Limb (tissue), 2 donors: ENCODE results near the gene NRXN3.

Experiments used
- DNase-seq, 2 donors: peaks; one replicate each; pipeline ENCODE4 v3.0.0-alpha.2; 2016; ENCODE audit errors: extremely low spot score in 2 of 2

Gene NRXN3

DNA sequence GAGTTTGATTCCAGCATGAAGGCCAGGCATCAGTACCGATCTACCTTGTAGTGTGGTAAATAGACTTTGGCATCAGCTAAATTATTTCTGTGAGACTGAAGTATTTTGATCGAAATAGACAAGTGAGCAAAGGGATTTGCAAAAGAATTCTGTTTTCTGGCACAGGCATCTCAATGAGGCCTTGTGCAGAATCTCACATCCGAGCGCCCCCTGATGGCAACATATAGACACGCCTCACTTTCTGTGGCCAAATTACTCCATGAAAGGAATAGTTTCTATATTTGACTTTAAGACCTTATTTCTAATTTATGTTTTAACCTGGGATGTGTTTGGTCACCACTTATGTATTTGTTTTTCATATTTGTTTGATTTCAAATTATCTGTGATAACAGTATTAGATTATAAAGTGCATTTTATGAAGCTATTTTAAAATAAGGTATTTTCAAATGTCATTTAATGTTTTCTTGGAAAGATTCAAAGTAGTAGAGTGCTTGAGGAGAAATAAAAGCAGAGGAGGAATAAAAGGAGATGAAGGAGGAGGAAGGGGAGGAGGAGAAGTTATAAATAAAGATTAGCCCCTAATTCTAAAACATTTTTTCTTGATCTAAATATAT is 731.9 kb downstream of the NRXN3 start:
- DNase-seq = peak; percentile 41 to 58

DNA sequence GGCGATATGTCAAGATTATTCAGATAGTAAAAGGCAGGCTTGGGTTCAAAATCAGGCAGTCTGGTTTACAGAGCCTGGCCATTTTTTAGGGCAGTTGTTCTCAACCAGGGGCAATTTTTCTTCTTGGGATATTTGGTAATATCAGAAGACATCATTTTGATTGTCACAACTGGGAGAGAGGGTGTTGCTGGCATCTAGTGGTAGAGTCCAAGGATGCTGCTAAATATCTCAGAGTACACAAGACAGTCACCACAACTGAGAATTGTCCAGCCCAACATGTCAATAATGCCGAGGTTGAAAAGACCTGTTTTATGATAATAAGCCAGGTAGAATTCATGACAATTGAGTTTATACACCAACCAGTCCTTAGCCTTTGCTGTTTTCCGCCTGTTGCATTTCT is 733.9 kb downstream of the NRXN3 start:
- DNase-seq = no peak

DNA sequence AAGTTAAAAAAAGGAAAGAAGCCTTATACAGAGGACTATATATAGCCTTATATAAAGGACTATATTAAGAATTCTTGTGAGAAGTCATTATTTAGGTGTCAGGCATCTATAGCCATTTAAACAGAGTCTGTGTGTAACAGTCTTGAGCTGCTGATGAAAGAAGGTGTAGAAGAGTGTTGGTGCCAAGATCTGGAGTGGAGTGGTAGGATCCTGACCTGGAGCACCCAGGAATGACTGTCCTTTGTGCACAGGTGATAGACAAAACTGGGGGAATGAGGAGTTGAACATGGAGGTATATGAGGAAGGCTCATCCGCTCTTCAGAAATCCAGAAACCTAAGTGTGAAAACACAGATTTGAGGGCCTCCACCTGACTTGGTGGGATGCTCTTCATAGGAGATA is 747.3 kb downstream of the NRXN3 start:
- DNase-seq = no peak

DNA sequence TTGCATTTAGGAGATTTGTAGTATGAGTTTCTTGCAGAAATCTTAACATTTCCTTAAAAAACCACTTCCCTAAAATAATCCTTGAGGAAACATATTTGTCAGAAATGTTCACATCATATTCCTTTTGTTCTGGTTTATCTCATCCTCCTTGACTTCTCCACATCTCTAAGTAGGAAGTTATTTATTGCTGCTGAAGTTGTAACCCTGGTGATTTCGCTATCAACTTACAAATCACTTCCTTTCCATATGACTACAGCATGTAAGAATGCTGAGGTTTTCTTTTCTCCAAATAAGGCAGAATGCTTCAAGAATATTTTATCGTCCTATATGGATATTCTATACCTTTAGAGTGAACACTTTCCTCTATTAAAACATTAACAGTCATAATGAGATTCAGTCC is 751.7 kb downstream of the NRXN3 start:
- DNase-seq = peak in 1 of 2 donors; percentile 32

DNA sequence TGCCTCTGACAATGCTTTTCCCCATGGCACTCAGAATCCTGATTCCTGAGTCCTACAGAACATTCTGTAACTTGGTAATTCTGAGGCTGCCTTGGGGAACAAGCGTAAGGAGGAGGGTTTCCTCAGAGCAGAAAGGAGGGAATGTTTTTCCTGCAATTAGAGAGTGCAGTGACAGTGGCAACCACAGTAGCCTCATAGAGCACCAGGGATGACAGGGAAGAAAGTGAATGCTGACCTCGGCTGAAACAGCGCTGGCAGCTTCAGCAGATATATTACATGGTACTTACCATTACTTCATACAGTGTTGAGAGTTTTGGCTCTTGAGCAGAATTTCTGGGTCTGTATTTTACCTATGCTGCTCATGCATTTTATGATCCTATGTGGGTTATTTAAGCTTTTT is 757.1 kb downstream of the NRXN3 start:
- no peak for DNase-seq

DNA sequence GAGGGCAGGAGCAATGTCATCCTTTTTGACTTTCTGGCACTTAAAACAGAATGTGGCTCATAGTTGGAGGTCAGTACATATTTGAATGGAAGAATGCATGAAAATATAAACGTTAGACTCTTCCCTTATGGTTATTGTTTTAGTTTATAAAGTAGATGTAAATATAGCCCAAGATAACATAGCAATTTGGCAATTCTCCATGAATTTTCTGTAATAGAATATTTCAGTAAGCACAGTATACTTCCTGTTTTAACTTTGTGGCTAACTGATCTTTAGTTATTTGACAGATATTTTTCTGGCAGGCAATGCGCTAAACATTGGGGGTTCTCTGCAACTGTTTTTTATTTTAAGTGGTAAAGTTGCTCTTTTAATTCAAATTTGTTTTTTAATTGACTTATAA is 763.0 kb downstream of the NRXN3 start:
- no peak for DNase-seq

DNA sequence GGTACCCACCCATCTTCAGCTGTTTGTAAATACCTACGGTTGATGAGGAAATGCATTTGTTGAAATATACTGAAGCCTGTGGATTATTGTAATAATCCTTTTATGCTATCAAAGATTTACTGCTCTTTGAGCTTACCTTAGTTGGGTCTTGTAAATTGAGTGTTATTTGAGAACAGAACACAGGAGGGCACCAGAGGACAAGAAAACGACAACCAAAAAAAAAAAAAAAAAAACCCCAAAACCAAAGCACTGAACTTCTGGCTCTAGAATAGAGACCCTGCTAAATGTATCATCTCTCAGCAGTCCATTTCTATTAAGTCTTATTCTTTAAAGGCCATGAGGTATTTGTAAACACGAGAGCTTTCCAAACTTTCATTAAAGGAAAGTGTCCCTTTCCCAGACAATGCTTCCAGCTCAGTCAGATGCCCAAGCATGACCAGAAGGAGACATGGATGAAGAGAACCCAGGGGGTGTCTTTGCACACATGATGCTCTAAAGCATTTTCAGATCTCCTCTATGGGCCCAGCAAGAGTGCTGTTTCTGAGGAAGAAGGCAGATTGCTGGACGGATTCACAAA is 763.9 kb downstream of the NRXN3 start:
- DNase-seq = peak in 1 of 2 donors; percentile 3

DNA sequence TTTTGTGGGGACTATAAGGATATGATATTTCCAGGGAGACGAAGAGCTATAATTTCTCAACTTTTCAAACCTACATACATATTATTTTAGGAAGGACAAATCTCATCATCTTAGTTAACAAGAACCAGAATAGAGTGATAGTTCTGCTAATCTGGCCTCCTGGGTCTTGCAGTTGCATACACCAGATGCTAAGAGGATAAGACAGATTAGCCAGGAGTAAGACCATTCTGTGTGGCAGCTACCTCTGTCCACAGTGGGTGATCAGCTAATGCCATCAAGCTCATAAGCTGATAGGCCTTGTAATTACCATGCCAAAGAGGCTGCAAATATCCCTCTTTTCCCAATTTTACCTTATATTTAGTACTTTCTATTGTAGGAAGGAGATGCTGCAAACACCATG is 776.8 kb downstream of the NRXN3 start:
- no peak for DNase-seq

DNA sequence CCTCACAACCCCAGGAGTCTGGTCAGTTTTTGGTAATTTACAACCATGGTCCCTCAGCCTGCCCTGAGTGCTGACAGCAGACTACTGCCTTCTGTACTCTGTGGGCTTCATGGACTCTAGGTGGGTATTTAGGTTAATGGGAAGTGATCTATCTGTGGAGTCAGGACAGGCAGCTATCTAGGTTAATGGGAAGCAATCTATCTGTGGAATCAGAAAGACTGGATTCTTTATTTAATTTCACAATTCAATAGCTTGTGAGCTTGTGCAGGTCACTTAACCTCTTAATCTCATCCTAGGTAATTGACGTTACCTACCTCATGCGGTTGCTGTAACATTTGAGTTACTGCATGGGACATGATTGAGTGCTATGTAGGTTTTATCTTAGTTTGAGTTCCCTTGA is 777.5 kb downstream of the NRXN3 start:
- DNase-seq = no peak

DNA sequence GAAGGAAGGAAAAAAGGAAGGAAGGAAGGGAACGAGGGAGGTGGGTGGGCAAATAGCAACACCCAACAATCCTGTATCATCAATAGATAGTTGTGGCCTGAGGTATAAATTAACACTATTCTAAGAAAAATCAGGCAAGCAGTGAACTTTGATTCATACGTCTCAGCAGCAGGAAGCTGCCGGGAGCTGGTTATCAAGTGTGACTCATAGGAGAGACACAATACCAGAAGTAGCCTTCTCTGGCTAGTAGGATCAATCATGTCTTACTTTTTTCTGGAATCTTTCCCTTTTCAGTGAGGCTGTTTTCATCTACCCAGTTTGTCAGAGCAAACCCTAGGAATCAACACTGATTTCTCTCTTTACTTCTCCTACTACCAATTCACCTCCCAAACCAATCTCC is 780.5 kb downstream of the NRXN3 start:
- DNase-seq = no peak

DNA sequence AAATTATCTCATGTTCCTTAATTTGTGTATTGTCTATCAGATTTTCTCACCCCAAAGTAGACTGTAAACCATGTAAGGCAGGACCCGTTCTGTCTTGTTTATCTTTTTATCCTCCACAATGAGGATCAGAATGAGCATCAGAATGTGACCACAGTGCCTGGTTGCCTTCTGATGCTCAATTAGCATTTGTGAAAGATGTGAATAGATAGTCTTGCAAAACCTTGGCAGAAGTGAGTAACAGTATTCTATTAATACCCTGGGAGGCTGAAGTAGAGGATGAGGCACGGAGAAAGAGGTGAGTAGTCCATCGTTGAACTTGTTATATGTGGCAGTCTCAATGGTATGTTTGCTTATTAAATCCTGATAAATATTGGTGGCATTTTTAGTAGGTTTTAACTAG is 781.4 kb downstream of the NRXN3 start:
- DNase-seq = no peak

DNA sequence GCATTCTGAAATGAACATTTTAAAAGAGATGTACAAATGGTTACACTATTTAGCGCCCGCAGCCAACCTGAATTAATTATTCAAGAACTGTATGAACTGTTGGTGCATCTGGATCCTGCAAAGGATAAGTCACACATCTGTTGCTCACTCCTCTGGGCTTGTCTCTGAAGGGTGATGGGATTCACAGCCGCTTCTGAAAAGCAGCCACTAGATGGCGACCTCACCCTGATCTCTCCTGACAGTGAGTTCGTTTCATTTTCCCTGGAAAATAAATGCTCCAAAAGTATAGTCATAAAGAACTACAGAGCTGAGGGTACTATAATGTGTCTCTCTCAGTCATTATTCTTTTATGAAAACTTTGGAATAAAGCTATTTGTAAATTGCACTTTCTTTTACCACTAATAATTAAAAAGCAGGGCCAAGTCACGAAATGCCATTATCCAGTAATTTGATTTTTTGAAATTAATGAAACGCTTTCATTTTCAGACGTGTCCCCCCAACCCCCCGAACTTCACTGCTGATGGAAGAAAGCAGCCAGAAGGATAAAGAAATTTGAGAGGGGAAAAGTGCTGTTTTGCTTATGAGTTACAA is 789.6 kb downstream of the NRXN3 start:
- DNase-seq = peak; percentile 80 to 84

DNA sequence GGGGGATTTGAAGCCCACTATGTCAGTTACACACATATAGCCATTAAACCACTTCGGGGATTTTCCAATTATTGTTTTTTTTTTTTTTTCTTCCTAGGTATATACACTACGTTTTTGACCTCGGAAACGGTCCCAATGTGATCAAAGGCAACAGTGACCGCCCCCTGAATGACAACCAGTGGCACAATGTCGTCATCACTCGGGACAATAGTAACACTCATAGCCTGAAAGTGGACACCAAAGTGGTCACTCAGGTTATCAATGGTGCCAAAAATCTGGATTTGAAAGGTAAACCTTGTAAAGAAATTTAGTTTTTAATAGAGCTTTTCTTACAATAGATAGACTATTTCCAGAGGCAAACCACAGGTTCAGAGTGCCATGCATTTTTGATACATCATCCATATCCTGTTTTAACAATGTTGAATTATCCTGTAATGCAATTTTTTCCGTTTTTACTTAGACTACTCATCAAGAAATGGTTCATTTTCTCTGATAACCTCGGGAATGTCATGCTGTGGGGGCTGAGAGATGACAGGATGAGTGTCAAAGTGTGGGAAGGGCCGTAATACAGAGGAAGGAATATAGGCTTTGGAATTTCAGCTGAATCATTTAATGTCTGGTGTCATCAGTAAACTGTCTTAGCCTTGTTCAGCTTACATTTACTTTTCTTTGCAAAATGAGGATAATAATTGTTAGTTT is 797.1 kb downstream of the NRXN3 start:
- DNase-seq = no peak

DNA sequence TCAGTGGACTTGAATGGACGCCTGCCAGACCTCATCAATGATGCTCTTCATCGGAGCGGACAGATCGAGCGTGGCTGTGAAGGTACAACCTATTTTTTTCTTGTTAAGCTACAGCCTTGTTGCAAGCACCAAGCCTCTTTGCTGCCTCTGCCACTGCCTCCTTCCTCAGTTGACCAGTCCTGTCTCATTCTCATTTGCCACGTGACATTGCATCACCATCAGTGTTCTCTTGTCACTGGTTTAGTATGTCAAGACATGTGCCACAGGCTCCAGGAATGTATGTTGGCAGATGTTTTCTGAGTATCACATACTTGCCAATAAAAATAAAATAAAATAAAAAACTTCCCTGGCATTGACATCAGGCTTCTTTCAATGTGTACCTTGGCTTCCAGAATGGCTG is 798.1 kb downstream of the NRXN3 start:
- no peak for DNase-seq

DNA sequence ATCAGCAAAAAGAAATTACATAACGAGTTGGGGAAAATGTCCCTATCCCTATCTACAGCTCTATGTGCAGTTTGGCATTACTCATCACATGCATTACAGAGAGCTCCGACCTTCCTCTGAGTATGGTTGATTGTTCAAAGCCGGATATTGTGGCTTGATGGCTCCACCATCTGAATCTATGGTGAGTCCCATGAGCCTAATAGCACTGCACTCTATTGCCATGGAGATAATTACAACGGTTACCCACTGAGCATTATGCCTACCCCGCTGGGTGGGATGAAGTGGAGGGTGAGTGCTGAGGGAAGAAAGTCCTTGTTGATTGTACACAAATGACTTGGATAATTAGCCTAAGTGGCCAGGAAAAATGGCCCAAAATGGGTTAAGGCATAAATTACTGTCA is 800.5 kb downstream of the NRXN3 start:
- DNase-seq = no peak

DNA sequence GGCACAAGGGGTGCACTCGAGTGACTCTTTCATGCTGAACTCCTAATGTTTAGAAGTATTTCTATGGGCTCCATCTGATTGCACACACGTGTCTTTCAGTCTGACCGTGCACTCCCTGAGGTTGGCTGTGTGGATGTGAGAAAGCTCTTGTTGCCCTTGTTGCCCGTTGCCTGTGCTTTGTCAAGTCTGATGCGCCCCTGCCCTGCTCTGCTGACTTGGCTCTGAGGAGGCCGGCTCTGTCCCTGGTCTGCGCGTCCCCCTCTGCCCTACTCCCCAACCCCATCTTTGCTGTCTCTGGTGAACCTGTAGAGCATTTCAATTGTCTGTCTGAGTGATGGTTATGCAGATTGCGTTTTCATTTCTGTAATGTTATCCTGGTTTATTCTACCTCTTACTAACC is 802.3 kb downstream of the NRXN3 start:
- no peak for DNase-seq

DNA sequence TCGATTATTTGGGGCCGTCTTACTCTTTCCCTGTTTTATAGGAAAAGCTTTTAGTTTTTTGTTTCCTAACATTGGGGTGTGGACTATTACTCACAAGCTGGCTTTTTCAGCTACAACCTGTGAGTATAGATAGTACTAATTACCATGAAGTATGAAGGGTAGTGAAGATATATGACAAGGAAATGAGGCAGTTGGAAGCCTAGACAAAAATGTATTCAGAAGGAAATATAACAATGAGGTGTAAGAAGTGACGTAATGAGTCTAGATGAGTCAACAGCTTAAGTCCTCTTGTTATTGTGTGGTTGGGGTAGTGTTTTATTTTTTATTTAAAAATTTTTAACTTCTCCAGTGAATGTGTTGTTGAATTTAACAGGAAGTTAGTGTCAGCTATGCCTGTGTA is 804.5 kb downstream of the NRXN3 start:
- no peak for DNase-seq

DNA sequence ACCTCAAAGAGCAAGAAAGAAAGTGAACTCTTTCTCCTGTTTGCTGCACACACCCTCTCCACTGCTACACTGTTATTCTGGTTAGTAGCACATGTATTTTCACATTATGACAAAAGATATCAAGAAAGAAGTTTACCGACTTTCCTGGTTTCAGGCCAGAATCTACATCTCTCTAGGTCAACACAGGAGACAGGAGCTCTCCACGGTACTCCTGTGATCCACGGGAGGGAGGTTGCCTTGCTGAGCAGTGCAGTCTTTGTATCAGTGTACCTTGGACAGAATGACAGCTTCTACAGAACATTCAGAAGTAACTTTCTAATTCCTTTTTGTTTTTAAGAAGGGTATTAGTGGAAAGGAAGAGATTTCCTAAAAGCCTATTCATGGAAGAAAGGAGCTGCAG is 805.6 kb downstream of the NRXN3 start:
- no peak for DNase-seq

DNA sequence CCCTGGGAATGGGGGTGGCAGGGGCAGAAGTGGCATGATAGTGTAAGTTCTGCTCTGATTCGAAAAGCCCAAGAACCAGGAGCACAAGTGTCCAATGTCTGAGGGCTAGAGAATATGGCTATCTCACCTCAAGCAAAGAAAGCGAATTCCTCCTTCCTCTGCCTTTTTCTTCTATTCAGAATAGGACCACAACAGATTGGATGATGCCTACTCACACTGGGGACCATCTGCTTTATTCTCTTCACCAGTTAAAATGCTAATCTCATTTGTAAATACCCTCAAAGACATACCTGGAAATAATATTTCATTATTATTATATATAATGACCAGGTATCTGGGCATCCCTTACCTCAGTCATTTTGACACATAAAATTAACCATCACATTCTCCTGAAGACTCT is 808.7 kb downstream of the NRXN3 start:
- DNase-seq = no peak

DNA sequence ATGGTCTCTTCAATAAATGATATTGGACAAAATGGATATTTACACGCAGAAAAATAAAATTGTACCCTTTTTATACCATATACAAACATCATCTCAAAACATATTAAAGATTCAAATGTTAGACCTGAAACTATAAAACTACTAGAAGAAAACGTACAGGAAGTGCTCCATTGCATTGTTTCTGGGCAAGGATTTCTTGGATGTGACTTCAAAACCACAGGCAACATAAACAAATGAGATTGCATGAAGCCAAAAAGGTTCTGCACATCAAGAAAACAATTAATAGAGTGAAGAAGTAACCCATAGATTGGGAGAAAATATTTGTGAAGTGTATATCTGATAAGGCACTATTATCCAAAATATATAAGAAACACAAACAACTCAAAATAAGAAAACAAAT is 812.4 kb downstream of the NRXN3 start:
- no peak for DNase-seq

DNA sequence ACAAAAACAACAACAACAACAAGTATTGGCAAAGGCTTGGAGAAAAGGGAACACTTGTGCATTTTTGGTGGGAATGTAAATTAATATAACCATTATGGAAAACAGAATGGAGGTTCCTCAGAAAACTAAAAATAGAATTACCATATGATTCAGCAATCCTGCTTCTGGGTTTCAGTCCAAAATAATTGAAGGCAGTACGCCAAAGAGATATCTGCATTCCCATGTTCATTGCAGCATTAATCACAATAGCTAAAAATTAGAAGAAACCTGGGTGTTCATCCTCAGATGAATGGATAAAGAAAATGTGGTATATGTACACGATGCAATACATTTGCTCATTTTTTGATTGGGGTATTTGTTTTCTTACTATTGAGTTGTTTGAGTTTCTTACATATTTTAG is 813.0 kb downstream of the NRXN3 start:
- no peak for DNase-seq

DNA sequence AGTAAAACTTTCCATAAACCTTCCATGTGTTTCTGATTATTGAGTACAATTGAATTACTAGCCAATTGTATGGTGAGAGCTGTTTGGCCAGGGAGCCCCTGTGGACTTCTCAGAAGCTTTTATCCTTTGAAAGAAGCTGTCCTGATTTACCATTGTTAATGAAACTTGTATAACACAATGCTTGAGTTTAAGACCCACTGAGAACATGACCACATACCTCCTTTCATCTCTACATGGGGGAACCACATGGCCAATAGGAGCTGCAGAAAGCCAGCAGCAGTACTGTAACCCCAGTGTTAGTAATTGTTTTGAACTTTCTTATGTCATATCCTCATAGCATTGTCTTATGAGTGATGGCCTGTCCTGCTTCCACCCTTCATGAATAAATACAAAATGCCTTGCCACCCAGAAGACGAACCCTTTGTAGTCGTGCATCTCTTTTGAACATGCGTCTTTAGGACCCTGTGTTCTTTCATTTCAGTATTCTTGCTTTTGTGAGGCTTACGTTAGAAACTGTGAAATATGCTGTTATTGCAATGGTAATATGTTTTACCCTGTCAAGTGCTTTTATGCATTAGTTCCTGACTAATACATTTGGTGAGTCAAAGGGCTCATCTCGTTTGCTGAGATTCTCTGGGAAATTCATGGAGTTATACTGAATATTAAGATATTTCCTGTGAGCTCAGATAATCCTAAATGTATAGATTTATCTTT is 815.7 kb downstream of the NRXN3 start:
- peak in 1 of 2 donors; percentile 22 for DNase-seq
